ENCODE results near the gene FBXO42. TPM values are rescaled to one million over a fixed set of nuclear protein-coding genes. Genes with fewer than 3 reads are reported as not detected.

FBXO42 gene
- polyA plus RNA-seq, 2 of the 4 experiments (the other 2 are of a cell fraction) = 4.7 to 12.4 TPM

GRCh38 chr1:16243936-16244649, 108.2 kb downstream of the FBXO42 start (continued):
- TF ChIP-seq MAX (IDR thresholded peaks at IDR 0.05) (no peak), CTCF (IDR thresholded peaks at IDR 0.05) (peak; percentile 76), PHF8 (IDR thresholded peaks at IDR 0.05; ENCODE audit: borderline replicate concordance, low read depth) (no peak), MAFK (IDR thresholded peaks at IDR 0.05; ENCODE audit: partially characterized antibody) (no peak), EHMT2 (IDR thresholded peaks at IDR 0.05; ENCODE audit: low read depth) (no peak), REST (IDR thresholded peaks at IDR 0.05) (no peak)

GRCh38 chr1:16243215-16243610, 109.1 kb downstream of the FBXO42 start:
- Histone ChIP-seq H3K9me3 (no peaks in the 10 kb centered on the region), H3K4me3 (no peak overlapping the region), H3K4me1 (peaks cover 7% of the 10 kb centered on the region; the same call in 2 of the 3 replicates), H3K27ac (no peak overlapping the region), H3K4me2 (no peak overlapping the region)
- POLR2A ChIA-PET = interaction anchor here (2.0 kb wide), 1 partner anchor 36 kb away, joined by 6 read pairs; no protein-coding TSS in a partner anchor
- CTCF ChIA-PET = interaction anchor here (0.6 to 5.4 kb wide), 20 partner anchors 10 to 235 kb away, joined by 3 to 107 read pairs (median 5); partner anchors contain the start of gene FAM131C
- ATAC-seq (no peak), FAIRE-seq (no peak), DNase-seq (ENCODE audit: low read depth in 1 of 2, low spot score in 1 of 2) (no peak)
- 69% methylated on average over 8 of the region's 8 CpGs for WGBS (ENCODE audit: missing lambda C conversion rate)
- no peak for TF ChIP-seq HEYL (CRISPR knock-in tag; IDR thresholded peaks at IDR 0.05)
- no peak for TF ChIP-seq HOXB13 (CRISPR knock-in tag; IDR thresholded peaks at IDR 0.05; ENCODE audit: low read depth)
- no peak for TF ChIP-seq PHF8 (IDR thresholded peaks at IDR 0.05; ENCODE audit: borderline replicate concordance, low read depth)
- TF ChIP-seq EHMT2 (IDR thresholded peaks at IDR 0.05; ENCODE audit: low read depth) = no peak
- TF ChIP-seq CBX2 (IDR thresholded peaks at IDR 0.05; ENCODE audit: borderline replicate concordance, low read depth) = no peak
- TF ChIP-seq HOXB5 (CRISPR knock-in tag; IDR thresholded peaks at IDR 0.05) = no peak
- no peak for TF ChIP-seq USF2 (IDR thresholded peaks at IDR 0.05)
- no peak for TF ChIP-seq SMC3 (IDR thresholded peaks at IDR 0.05)
- no peak for TF ChIP-seq FOXS1 (CRISPR knock-in tag; IDR thresholded peaks at IDR 0.05)
- no peak for TF ChIP-seq NFE2L2 (conservative IDR thresholded peaks at IDR 0.05; ENCODE audit: low read length)

- no peak for DNase-seq (ENCODE audit: low read depth in 1 of 2, low spot score in 1 of 2)
- ChIA-PET CTCF (interaction anchor here (0.6 to 5.4 kb wide), 9 partner anchors 21 to 176 kb away, joined by 3 to 107 read pairs (median 5); partner anchors contain the start of gene FAM131C), POLR2A (interaction anchor here (2.0 kb wide), 1 partner anchor 36 kb away, joined by 6 read pairs; no protein-coding TSS in a partner anchor)
- FAIRE-seq = no peak
- H3K4me2 ChIP-seq = no peak overlapping the region
- H3K27ac ChIP-seq = no peak overlapping the region
- peaks cover 7% of the 10 kb centered on the region for H3K4me1 ChIP-seq
- no peak overlapping the region for H3K4me3 ChIP-seq
- H3K9me3 ChIP-seq = no peaks in the 10 kb centered on the region
- ATAC-seq = no peak
- 90% methylated on average over 17 of the region's 17 CpGs for WGBS (ENCODE audit: missing lambda C conversion rate)
- no peak for TF ChIP-seq FOSB (CRISPR knock-in tag; IDR thresholded peaks at IDR 0.05)
- no peak for TF ChIP-seq FOSL2 (IDR thresholded peaks at IDR 0.05)
- no peak for TF ChIP-seq FOSL2 (CRISPR knock-in tag; IDR thresholded peaks at IDR 0.05)
- TF ChIP-seq RAD21 (conservative IDR thresholded peaks at IDR 0.05 in 1 of 2, IDR thresholded peaks at IDR 0.05 in 1 of 2) = no peak
- no peak for TF ChIP-seq POLR2A (IDR thresholded peaks at IDR 0.05; ENCODE audit: low read length)
- TF ChIP-seq SREBF2 (IDR thresholded peaks at IDR 0.05) = no peak
- TF ChIP-seq FOXS1 (CRISPR knock-in tag; IDR thresholded peaks at IDR 0.05) = no peak
- TF ChIP-seq ZC3H11A (IDR thresholded peaks at IDR 0.05) = no peak
- TF ChIP-seq KDM1A (IDR thresholded peaks at IDR 0.05; ENCODE audit: low read depth) = no peak
- no peak for TF ChIP-seq CHD2 (IDR thresholded peaks at IDR 0.05; ENCODE audit: low read length, partially characterized antibody)
- no peak for TF ChIP-seq ESRRA (IDR thresholded peaks at IDR 0.05; ENCODE audit: borderline replicate concordance, low read length)
- TF ChIP-seq CBX2 (IDR thresholded peaks at IDR 0.05; ENCODE audit: borderline replicate concordance, low read depth) = no peak
- TF ChIP-seq MAZ (IDR thresholded peaks at IDR 0.05; ENCODE audit: borderline replicate concordance, low read depth, low read length) = no peak
- TF ChIP-seq JUNB (IDR thresholded peaks at IDR 0.05) = no peak
- no peak for TF ChIP-seq BCL3 (IDR thresholded peaks at IDR 0.05)
Observed at GRCh38 chr1:16242556-16243214, 109.6 kb downstream of the FBXO42 start.
